Hematopoietic multipotent progenitor cell treated with erythropoietin and hydrocortisone succinate and interleukin-3 and kit ligand, for 4 days (in vitro differentiated cells): ENCODE data around the gene HCN3.
"Not testable (repeated sequence)": the region's sequence is repeated elsewhere in the genome, so short reads cannot be mapped to it uniquely, and the experiment has no call there.

Experiments
- DNase-seq: peaks from one replicate; pipeline ENCODE4 v3.0.0-alpha.2; 2015

The HCN3 gene

GRCh38 chr1:155277070-155277901 lies at the start of gene HCN3:
TSS of gene HCN3 (plus strand) at chr1:155277463. CDS start at chr1:155277591, 128 bp downstream.
- peak; percentile 99 for DNase-seq

GRCh38 chr1:155228096-155228427 lies 49.2 kb upstream of the HCN3 start:
- no peak for DNase-seq

- DNase-seq, result not testable (repeated sequence)
These were observed 46.0 kb upstream of the HCN3 start for GRCh38 chr1:155231302-155231701.

GRCh38 chr1:155232001-155232978 lies 45.0 kb upstream of the HCN3 start:
- DNase-seq, result not testable (repeated sequence)

GRCh38 chr1:155233502-155233901 lies 43.8 kb upstream of the HCN3 start:
- DNase-seq, result not testable (repeated sequence)

- DNase-seq, result not testable (repeated sequence)
These were observed 41.9 kb upstream of the HCN3 start for GRCh38 chr1:155235375-155235774.

GRCh38 chr1:155236451-155236850 lies 40.8 kb upstream of the HCN3 start:
- no peak for DNase-seq

GRCh38 chr1:155241069-155241679 lies 36.1 kb upstream of the HCN3 start:
- DNase-seq, result peak; percentile 93

GRCh38 chr1:155241841-155242264 lies 35.4 kb upstream of the HCN3 start:
- DNase-seq, result peak; percentile 72

- DNase-seq, result no peak
These were observed 34.4 kb upstream of the HCN3 start for GRCh38 chr1:155242805-155243358.

GRCh38 chr1:155244368-155245162 lies 32.7 kb upstream of the HCN3 start:
- peak; percentile 100 for DNase-seq

- DNase-seq, result no peak
These were observed 32.1 kb upstream of the HCN3 start for GRCh38 chr1:155245163-155245524.

- not testable (repeated sequence) for DNase-seq
These were observed 30.5 kb upstream of the HCN3 start for GRCh38 chr1:155246796-155247195.

GRCh38 chr1:155247667-155248553 lies 29.4 kb upstream of the HCN3 start:
- peak; percentile 94 for DNase-seq

- DNase-seq, result peak; percentile 75
These were observed 27.0 kb upstream of the HCN3 start for GRCh38 chr1:155250246-155250632.

GRCh38 chr1:155250633-155251449 lies 26.4 kb upstream of the HCN3 start:
- peak; percentile 98 for DNase-seq

- no peak for DNase-seq
These were observed 25.7 kb upstream of the HCN3 start for GRCh38 chr1:155251566-155251965.

GRCh38 chr1:155253208-155253607 lies 24.1 kb upstream of the HCN3 start:
- DNase-seq, result no peak

GRCh38 chr1:155253797-155254196 lies 23.5 kb upstream of the HCN3 start:
- no peak for DNase-seq

GRCh38 chr1:155254228-155254713 lies 23.0 kb upstream of the HCN3 start:
- no peak for DNase-seq
